Neural cell (in vitro differentiated cells): ENCODE measurements around the gene LPCAT1. TPM values are rescaled to one million over a fixed set of nuclear protein-coding genes. Genes with fewer than 3 reads are reported as not detected.

ENCODE experiments used
- H2AFZ ChIP-seq: fragments of 200-600, 300-800 bp; sonication (generic), shearing (Covaris generic); 2 replicates; pipeline ENCODE4 v1.6.0; 2014; ENCODE audit warnings: low read depth, mild to moderate bottlenecking, antibody characterized with exemption, low read length, moderate library complexity
- H3F3A ChIP-seq: fragments of 200-600 bp; shearing (Covaris generic); 2 replicates; pipeline ENCODE4 v1.6.1; 2016; ENCODE audit warnings: mild to moderate bottlenecking, moderate library complexity, mixed read lengths, antibody characterized with exemption, low read length; ENCODE audit not compliant: insufficient read depth, poor library complexity, severe bottlenecking
- H3K27ac ChIP-seq: fragments of 200-600, 300-800 bp; sonication (generic), shearing (Covaris generic); 2 replicates; pipeline ENCODE4 v1.5.1; 2014; ENCODE audit warnings: mild to moderate bottlenecking, low read length, moderate library complexity
- H3K27me3 ChIP-seq: fragments of 300-800, 200-600 bp; sonication (generic), shearing (Covaris generic); 2 replicates; pipeline ENCODE4 v1.6.0; 2014; ENCODE audit warnings: mild to moderate bottlenecking, low read depth, low read length, moderate library complexity; ENCODE audit not compliant: insufficient read depth
- H3K36me3 ChIP-seq: fragments of 300-800, 200-600 bp; sonication (generic), shearing (Covaris generic); 2 replicates; pipeline ENCODE4 v1.5.1; 2014; ENCODE audit warnings: mild to moderate bottlenecking, antibody characterized with exemption, low read length, moderate library complexity; ENCODE audit not compliant: insufficient read depth
- H3K4me2 ChIP-seq: fragments of 300-800, 200-600 bp; sonication (generic), shearing (Covaris generic); 2 replicates; pipeline ENCODE4 v1.6.0; 2014; ENCODE audit warnings: mild to moderate bottlenecking, low read length
- H3K4me3 ChIP-seq: fragments of 300-800, 200-600 bp; sonication (generic), shearing (Covaris generic); 2 replicates; pipeline ENCODE4 v1.5.1; 2014; ENCODE audit warnings: mild to moderate bottlenecking, low read length, moderate library complexity
- H3K79me2 ChIP-seq: fragments of 200-600 bp; shearing (Covaris generic); replicated peaks from 2 replicates; pipeline ENCODE4 v1.6.0; 2014; ENCODE audit warnings: mild to moderate bottlenecking, low read length, moderate library complexity; ENCODE audit not compliant: insufficient read depth
- H3K9ac ChIP-seq: fragments of 300-800, 200-600 bp; sonication (generic), shearing (Covaris generic); 2 replicates; pipeline ENCODE4 v1.6.1; 2016; ENCODE audit warnings: mild to moderate bottlenecking, low read length, mixed read lengths
- H3K9me2 ChIP-seq: fragments of 200-600 bp; shearing (Covaris generic); 2 replicates; pipeline ENCODE4 v1.6.1; 2016; ENCODE audit warnings: mild to moderate bottlenecking, low read length, mixed read lengths; ENCODE audit not compliant: insufficient read depth
- H3K9me3 ChIP-seq: fragments of 200-600, 300-800 bp; sonication (generic), shearing (Covaris generic); 2 replicates; pipeline ENCODE4 v1.6.1; 2016; ENCODE audit warnings: mild to moderate bottlenecking, mixed run types, low read length, moderate library complexity, mixed read lengths
- H4K20me1 ChIP-seq: fragments of 200-600 bp; shearing (Covaris generic); 2 replicates; pipeline ENCODE4 v1.6.1; 2016; ENCODE audit warnings: mild to moderate bottlenecking, mixed run types; ENCODE audit not compliant: insufficient read depth
- CTCF ChIP-seq: fragments of 450-650 bp; IDR thresholded peaks from 2 replicates; pipeline ENCODE4 v1.5.1; 2014; ENCODE audit warnings: antibody characterized with exemption, mild to moderate bottlenecking, moderate library complexity; ENCODE audit not compliant: poor library complexity, severe bottlenecking
- EP300 ChIP-seq: fragments of 450-650 bp; conservative IDR thresholded peaks from 2 replicates; pipeline ENCODE4 v1.6.1; 2014; ENCODE audit warnings: antibody characterized with exemption, mild to moderate bottlenecking, moderate library complexity; ENCODE audit not compliant: poor library complexity, severe bottlenecking
- EZH2 ChIP-seq: fragments of 200-600, 300-800 bp; shearing (Covaris generic), sonication (generic); IDR thresholded peaks from 2 replicates; pipeline ENCODE4 v1.6.1; 2014; ENCODE audit warnings: antibody characterized with exemption, low read length, borderline replicate concordance, mild to moderate bottlenecking; ENCODE audit not compliant: insufficient read depth, poor library complexity, severe bottlenecking
- MXI1 ChIP-seq: fragments of 450-650 bp; conservative IDR thresholded peaks from 2 replicates; pipeline ENCODE4 v1.6.1; 2014; ENCODE audit warnings: antibody characterized with exemption, mild to moderate bottlenecking; ENCODE audit not compliant: poor library complexity, severe bottlenecking
- POLR2AphosphoS5 ChIP-seq: IDR thresholded peaks from 2 replicates; pipeline ENCODE4 v1.6.1; 2012
- RAD21 ChIP-seq: fragments of 450-650 bp; conservative IDR thresholded peaks from 2 replicates; pipeline ENCODE4 v1.6.1; 2014; ENCODE audit warnings: antibody characterized with exemption, mild to moderate bottlenecking, moderate library complexity
- REST ChIP-seq: IDR thresholded peaks from 2 replicates; pipeline ENCODE4 v1.6.1; 2012; ENCODE audit warnings: borderline replicate concordance
- SMC3 ChIP-seq: fragments of 450-650 bp; conservative IDR thresholded peaks from 2 replicates; pipeline ENCODE4 v1.6.1; 2014; ENCODE audit warnings: antibody characterized with exemption, mild to moderate bottlenecking, moderate library complexity; ENCODE audit not compliant: poor library complexity
- TAF1 ChIP-seq: IDR thresholded peaks from 2 replicates; pipeline ENCODE4 v1.6.1; 2012; ENCODE audit warnings: low read depth
- polyA plus RNA-seq: library from polyadenylated mRNA; depleted of rRNA; stranded (reverse); fragments of >200 nt; gene quantifications from 2 replicates; pipeline ENCODE4 v1.2.3, GENCODE V29; 2014

LPCAT1 gene
- polyA plus RNA-seq, 1 donor from 2014 or later: 61.8 TPM

GRCh38 chr5:1532384-1532783, 8.6 kb upstream of the LPCAT1 start:
- no peaks in the 10 kb centered on the region for H3K79me2 ChIP-seq
- H3K9me3 ChIP-seq: no peaks in the 10 kb centered on the region
- TF ChIP-seq EP300 (no peak), EZH2 (no peak), POLR2AphosphoS5 (no peak), SMC3 (no peak)
- no peaks in the 10 kb centered on the region for H3K9me2 ChIP-seq
- H3K27ac ChIP-seq: no peak overlapping the region
- H3K9ac ChIP-seq: no peak overlapping the region
- no peaks in the 10 kb centered on the region for H3K27me3 ChIP-seq
- no peaks in the 10 kb centered on the region for H3K36me3 ChIP-seq
- no peaks in the 10 kb centered on the region for H3F3A ChIP-seq
- H3K4me2 ChIP-seq: no peak overlapping the region
- no peak overlapping the region for H3K4me3 ChIP-seq
- H4K20me1 ChIP-seq: no peaks in the 10 kb centered on the region
- no peak overlapping the region for H2AFZ ChIP-seq

- no peaks in the 10 kb centered on the region for H3K79me2 ChIP-seq
- no peaks in the 10 kb centered on the region for H3K27me3 ChIP-seq
- H3K36me3 ChIP-seq: no peaks in the 10 kb centered on the region
- no peaks in the 10 kb centered on the region for H4K20me1 ChIP-seq
- no peaks in the 10 kb centered on the region for H3K9me2 ChIP-seq
- H3K27ac ChIP-seq: no peak overlapping the region
- H3K9ac ChIP-seq: no peak overlapping the region
- H3F3A ChIP-seq: no peaks in the 10 kb centered on the region
- no peak overlapping the region for H2AFZ ChIP-seq
- H3K4me3 ChIP-seq: no peak overlapping the region
- TF ChIP-seq EZH2 (no peak), SMC3 (no peak), CTCF (no peak), REST (no peak), MXI1 (no peak)
- no peak overlapping the region for H3K4me2 ChIP-seq
- no peaks in the 10 kb centered on the region for H3K9me3 ChIP-seq
Measured at GRCh38 chr5:1529498-1529897, 5.7 kb upstream of the LPCAT1 start.

- Histone ChIP-seq H2AFZ (no peak overlapping the region), H3K27me3 (no peaks in the 10 kb centered on the region), H3K9me2 (no peaks in the 10 kb centered on the region), H3F3A (no peaks in the 10 kb centered on the region), H3K36me3 (no peaks in the 10 kb centered on the region), H4K20me1 (peaks cover 2% of the 10 kb centered on the region), H3K79me2 (peaks cover 1% of the 10 kb centered on the region), H3K4me3 (no peak overlapping the region), H3K27ac (no peak overlapping the region), H3K9me3 (no peaks in the 10 kb centered on the region), H3K9ac (no peak overlapping the region), H3K4me2 (no peak overlapping the region)
- TF ChIP-seq TAF1: no peak
- TF ChIP-seq RAD21: no peak
- TF ChIP-seq POLR2AphosphoS5: no peak
- TF ChIP-seq EZH2: no peak
- TF ChIP-seq EP300: no peak
- TF ChIP-seq MXI1: no peak
- no peak for TF ChIP-seq CTCF
- no peak for TF ChIP-seq REST
- TF ChIP-seq SMC3: no peak
Measured at GRCh38 chr5:1527533-1528205, 3.9 kb upstream of the LPCAT1 start.
